ENCODE measurements around the gene TRIM59. TPM values are rescaled to one million over a fixed set of nuclear protein-coding genes. Genes with fewer than 3 reads are reported as not detected.

TRIM59 gene
- total and polyA plus RNA-seq, 10 of the 15 experiments (the other 5 are each of a cell fraction or from before 2014, with no cell fraction given), result 14.4 to 105 (median 33.3) TPM

- Histone ChIP-seq H3K4me2 (ENCODE audit: control insufficient read depth, insufficient read depth) (no peak overlapping the region), H3K9ac (ENCODE audit: control insufficient read depth, insufficient read depth, low read length) (no peak overlapping the region), H3K4me1 (ENCODE audit: control insufficient read depth, insufficient read depth, low read length) (no peaks in the 10 kb centered on the region), H3K9me3 (replicated peaks; ENCODE audit: control insufficient read depth, insufficient read depth, low read length) (no peaks in the 10 kb centered on the region), H3K27me3 (replicated peaks in 1 of 2; ENCODE audit: control insufficient read depth in 2 of 2, insufficient read depth in 2 of 2, low read length in 1 of 2) (no peaks in the 10 kb centered on the region), H4K20me1 (ENCODE audit: control insufficient read depth, insufficient read depth) (no peaks in the 10 kb centered on the region), H3K4me3 (no peak overlapping the region), H3K27ac (ENCODE audit: control insufficient read depth, insufficient read depth) (no peak overlapping the region), H2AFZ (ENCODE audit: control insufficient read depth, low read depth, low read length) (no peak overlapping the region), H3K36me3 (ENCODE audit: control insufficient read depth in 2 of 2, insufficient read depth in 2 of 2, low read length in 1 of 2) (no peaks in the 10 kb centered on the region), H3K79me2 (ENCODE audit: control insufficient read depth, insufficient read depth, low read length) (no peaks in the 10 kb centered on the region)
- in situ Hi-C loops (cut with MboI), result no loop called here
- ChIA-PET RAD21 (ENCODE audit: unreplicated experiment) (no interaction called here), CTCF (interaction anchor here (2.0 kb wide), 1 partner anchor 594 kb away, joined by 4 read pairs; no protein-coding TSS in a partner anchor), POLR2A (no interaction called here), SMC1A (ENCODE audit: uncharacterized antibody, unreplicated experiment) (interaction anchor here (0.6 kb wide), 1 partner anchor 156 kb away, joined by 3 read pairs; no protein-coding TSS in a partner anchor)
- no TSS peak for BruUV-seq (replicated peaks)
- FAIRE-seq (no peak), ATAC-seq (no peak), DNase-seq (ENCODE audit: low read depth, low spot score) (no peak)
- TF ChIP-seq HDGF (IDR thresholded peaks at IDR 0.05) (no peak), BCLAF1 (IDR thresholded peaks at IDR 0.05) (no peak), CREB1 (IDR thresholded peaks at IDR 0.05; ENCODE audit: low read depth) (no peak), NFYB (IDR thresholded peaks at IDR 0.05; ENCODE audit: insufficient read depth, low read depth, low read length) (no peak), USF1 (IDR thresholded peaks at IDR 0.05; ENCODE audit: borderline replicate concordance, extremely low read length, insufficient read depth, low read depth, low read length) (no peak)
- TF ChIP-seq, protein P1, sequence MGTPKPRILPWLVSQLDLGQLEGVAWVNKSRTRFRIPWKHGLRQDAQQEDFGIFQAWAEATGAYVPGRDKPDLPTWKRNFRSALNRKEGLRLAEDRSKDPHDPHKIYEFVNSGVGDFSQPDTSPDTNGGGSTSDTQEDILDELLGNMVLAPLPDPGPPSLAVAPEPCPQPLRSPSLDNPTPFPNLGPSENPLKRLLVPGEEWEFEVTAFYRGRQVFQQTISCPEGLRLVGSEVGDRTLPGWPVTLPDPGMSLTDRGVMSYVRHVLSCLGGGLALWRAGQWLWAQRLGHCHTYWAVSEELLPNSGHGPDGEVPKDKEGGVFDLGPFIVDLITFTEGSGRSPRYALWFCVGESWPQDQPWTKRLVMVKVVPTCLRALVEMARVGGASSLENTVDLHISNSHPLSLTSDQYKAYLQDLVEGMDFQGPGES (IDR thresholded peaks at IDR 0.05), result no peak
- TF ChIP-seq, protein P2, sequence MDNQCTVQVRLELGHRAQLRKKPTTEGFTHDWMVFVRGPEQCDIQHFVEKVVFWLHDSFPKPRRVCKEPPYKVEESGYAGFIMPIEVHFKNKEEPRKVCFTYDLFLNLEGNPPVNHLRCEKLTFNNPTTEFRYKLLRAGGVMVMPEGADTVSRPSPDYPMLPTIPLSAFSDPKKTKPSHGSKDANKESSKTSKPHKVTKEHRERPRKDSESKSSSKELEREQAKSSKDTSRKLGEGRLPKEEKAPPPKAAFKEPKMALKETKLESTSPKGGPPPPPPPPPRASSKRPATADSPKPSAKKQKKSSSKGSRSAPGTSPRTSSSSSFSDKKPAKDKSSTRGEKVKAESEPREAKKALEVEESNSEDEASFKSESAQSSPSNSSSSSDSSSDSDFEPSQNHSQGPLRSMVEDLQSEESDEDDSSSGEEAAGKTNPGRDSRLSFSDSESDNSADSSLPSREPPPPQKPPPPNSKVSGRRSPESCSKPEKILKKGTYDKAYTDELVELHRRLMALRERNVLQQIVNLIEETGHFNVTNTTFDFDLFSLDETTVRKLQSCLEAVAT (IDR thresholded peaks at IDR 0.05), result no peak
- intact Hi-C loops (cut with micrococcal nuclease; ENCODE audit: unreplicated experiment), result no loop called here
- 53% methylated on average over 5 of the region's 5 CpGs for WGBS (ENCODE audit: insufficient coverage, insufficient replicate concordance, low lambda C conversion rate, missing lambda C conversion rate)
Observed at GRCh38 chr3:160478338-160478737, 28.8 kb upstream of the TRIM59 start.
